ENCODE data around the gene SYTL2.
"Not testable (repeated sequence)": the region's sequence is repeated elsewhere in the genome, so short reads cannot be mapped to it uniquely, and the experiment has no call there.

SYTL2 gene

GRCh38 chr11:85848556-85848955 lies 37.6 kb upstream of the SYTL2 start:
- no peak for DNase-seq (ENCODE audit: low read depth, low spot score)
- no peaks in the 10 kb centered on the region for H3K36me3 ChIP-seq (ENCODE audit: insufficient read depth, low read length)
- H3K27ac ChIP-seq: no peak overlapping the region
- H3K9ac ChIP-seq (ENCODE audit: insufficient read length): no peak overlapping the region
- no peak overlapping the region for H3K4me3 ChIP-seq
- H3K9me3 ChIP-seq (ENCODE audit: low read depth, low read length): no peaks in the 10 kb centered on the region
- no peak for TF ChIP-seq POLR2AphosphoS5 (IDR thresholded peaks at IDR 0.05; ENCODE audit: borderline replicate concordance, low read depth, low read length)

DNA sequence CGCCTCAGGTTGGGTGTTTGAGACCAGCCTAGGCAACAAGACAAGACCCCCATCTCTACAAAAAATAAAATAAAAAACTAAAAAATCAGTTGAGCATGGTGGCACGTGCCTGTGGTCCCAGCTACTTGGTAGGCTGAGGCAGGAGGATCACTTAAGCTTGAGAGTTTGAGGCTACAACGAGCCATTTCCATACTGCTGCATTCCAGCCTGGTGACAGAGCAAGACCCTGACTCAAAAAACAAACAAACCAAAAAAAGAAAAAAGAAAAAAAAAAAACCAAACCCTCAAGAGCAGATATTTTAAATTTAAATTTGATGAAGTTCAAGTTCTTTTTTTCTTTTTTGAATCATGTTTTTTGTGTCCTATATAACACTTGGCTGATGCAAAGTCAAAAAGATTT lies 37.1 kb upstream of the SYTL2 start:
- no peak for TF ChIP-seq EZH2 (IDR thresholded peaks at IDR 0.05)
- no peak for TF ChIP-seq POLR2AphosphoS5 (IDR thresholded peaks at IDR 0.05; ENCODE audit: borderline replicate concordance, low read depth, low read length)
- no peak for TF ChIP-seq FOXP2 (optimal IDR thresholded peaks at IDR 0.05; ENCODE audit: control extremely low read depth, extremely low read length, insufficient read depth)
- Histone ChIP-seq H3K36me3 (ENCODE audit: insufficient read depth, low read length) (no peaks in the 10 kb centered on the region), H3K4me3 (no peak overlapping the region), H3K27ac (no peak overlapping the region), H3K9me3 (ENCODE audit: low read depth, low read length) (no peaks in the 10 kb centered on the region), H3K9ac (ENCODE audit: insufficient read length) (no peak overlapping the region)
- DNase-seq (ENCODE audit: low read depth, low spot score): no peak

- Histone ChIP-seq H3K4me3 (no peak overlapping the region), H3K36me3 (ENCODE audit: insufficient read depth, low read length) (no peaks in the 10 kb centered on the region), H3K27ac (no peak overlapping the region), H3K9me3 (ENCODE audit: low read depth, low read length) (no peaks in the 10 kb centered on the region), H3K9ac (ENCODE audit: insufficient read length) (no peak overlapping the region)
- DNase-seq (ENCODE audit: low read depth, low spot score): no peak
- TF ChIP-seq EZH2 (IDR thresholded peaks at IDR 0.05) (no peak), POLR2AphosphoS5 (IDR thresholded peaks at IDR 0.05; ENCODE audit: borderline replicate concordance, low read depth, low read length) (no peak), FOXP2 (optimal IDR thresholded peaks at IDR 0.05; ENCODE audit: control extremely low read depth, extremely low read length, insufficient read depth) (no peak)
These were observed 36.5 kb upstream of the SYTL2 start for GRCh38 chr11:85847436-85847835.

DNA sequence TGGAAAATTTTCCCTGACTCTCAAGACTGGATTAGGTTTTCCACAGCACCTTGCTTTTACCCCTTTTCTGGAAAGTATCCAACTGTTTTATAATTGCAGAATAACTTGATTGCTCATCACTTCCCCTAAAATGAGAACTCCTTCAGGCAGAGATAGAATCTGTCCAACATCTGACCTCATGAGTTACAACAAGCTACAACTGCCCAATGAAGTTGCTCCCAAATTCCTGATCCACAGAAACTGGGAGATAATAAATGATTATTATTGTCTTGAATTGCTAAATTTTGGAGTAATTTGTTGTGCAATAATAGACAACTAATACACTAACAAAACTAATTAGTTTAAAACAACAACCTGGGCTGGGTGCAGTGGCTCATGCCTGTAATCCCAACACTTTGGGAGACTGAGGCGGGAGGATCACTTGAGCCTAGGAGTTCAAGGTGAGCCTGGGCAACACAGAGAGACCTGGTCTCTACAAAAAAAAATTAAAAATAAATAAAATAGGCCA lies 34.2 kb upstream of the SYTL2 start:
- TF ChIP-seq EZH2 (IDR thresholded peaks at IDR 0.05): no peak
- TF ChIP-seq FOXP2 (optimal IDR thresholded peaks at IDR 0.05; ENCODE audit: control extremely low read depth, extremely low read length, insufficient read depth): no peak
- no peak for TF ChIP-seq POLR2AphosphoS5 (IDR thresholded peaks at IDR 0.05; ENCODE audit: borderline replicate concordance, low read depth, low read length)
- Histone ChIP-seq H3K36me3 (ENCODE audit: insufficient read depth, low read length) (no peaks in the 10 kb centered on the region), H3K9ac (ENCODE audit: insufficient read length) (no peak overlapping the region), H3K4me3 (no peak overlapping the region), H3K27ac (no peak overlapping the region), H3K9me3 (ENCODE audit: low read depth, low read length) (no peaks in the 10 kb centered on the region)
- no peak for DNase-seq (ENCODE audit: low read depth, low spot score)

DNA sequence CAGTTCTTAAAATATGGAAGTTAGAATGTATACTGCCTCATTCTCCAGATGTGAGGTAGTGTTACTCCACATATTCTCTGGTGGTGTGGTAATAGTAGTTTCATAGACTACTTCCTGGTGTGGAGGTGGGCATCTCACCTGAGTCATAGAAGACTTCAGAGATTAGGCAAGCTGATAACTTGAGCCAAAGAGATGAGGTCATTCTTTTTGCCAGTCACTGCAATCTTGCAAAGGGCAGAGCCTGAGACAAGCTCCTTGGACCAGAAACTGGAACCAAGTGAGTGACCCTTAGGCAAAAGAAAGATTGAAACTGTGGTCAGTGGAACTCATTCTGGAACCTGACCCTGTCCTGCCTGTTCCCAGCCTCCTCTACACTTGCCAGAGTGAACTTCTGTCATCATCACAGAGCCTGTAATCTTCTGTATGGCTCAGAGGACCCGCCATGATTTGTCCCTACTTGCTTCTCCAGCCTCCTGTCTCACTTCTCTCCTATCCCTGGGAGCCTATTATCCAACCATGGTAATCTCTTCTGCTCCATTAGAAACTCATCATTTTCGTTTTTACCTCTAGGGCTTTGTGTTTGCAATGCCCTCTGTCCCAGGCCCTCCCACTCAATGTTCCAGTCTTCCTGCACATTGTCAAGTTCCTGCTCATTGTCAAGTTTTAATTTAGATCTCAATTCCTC lies 33.6 kb upstream of the SYTL2 start:
- Histone ChIP-seq H3K27ac (no peak overlapping the region), H3K36me3 (ENCODE audit: insufficient read depth, low read length) (no peaks in the 10 kb centered on the region), H3K9me3 (ENCODE audit: low read depth, low read length) (no peaks in the 10 kb centered on the region), H3K4me3 (no peak overlapping the region), H3K9ac (ENCODE audit: insufficient read length) (no peak overlapping the region)
- TF ChIP-seq EZH2 (IDR thresholded peaks at IDR 0.05) (no peak), POLR2AphosphoS5 (IDR thresholded peaks at IDR 0.05; ENCODE audit: borderline replicate concordance, low read depth, low read length) (no peak), FOXP2 (optimal IDR thresholded peaks at IDR 0.05; ENCODE audit: control extremely low read depth, extremely low read length, insufficient read depth) (no peak)
- no peak for DNase-seq (ENCODE audit: low read depth, low spot score)

- Histone ChIP-seq H3K4me3 (no peak overlapping the region), H3K9ac (ENCODE audit: insufficient read length) (no peak overlapping the region), H3K27ac (no peak overlapping the region), H3K9me3 (ENCODE audit: low read depth, low read length) (no peaks in the 10 kb centered on the region), H3K36me3 (ENCODE audit: insufficient read depth, low read length) (no peaks in the 10 kb centered on the region)
- no peak for TF ChIP-seq POLR2AphosphoS5 (IDR thresholded peaks at IDR 0.05; ENCODE audit: borderline replicate concordance, low read depth, low read length)
- no peak for TF ChIP-seq EZH2 (IDR thresholded peaks at IDR 0.05)
- TF ChIP-seq FOXP2 (optimal IDR thresholded peaks at IDR 0.05; ENCODE audit: control extremely low read depth, extremely low read length, insufficient read depth): no peak
- DNase-seq (ENCODE audit: low read depth, low spot score): no peak
These were observed 33.0 kb upstream of the SYTL2 start for GRCh38 chr11:85843929-85844328.

GRCh38 chr11:85840932-85841331 lies 30.0 kb upstream of the SYTL2 start:
- H3K9me3 ChIP-seq (ENCODE audit: low read depth, low read length); H3K9ac ChIP-seq (ENCODE audit: insufficient read length); H3K4me3 ChIP-seq; DNase-seq (ENCODE audit: low read depth, low spot score); H3K27ac ChIP-seq; H3K36me3 ChIP-seq (ENCODE audit: insufficient read depth, low read length): not testable (repeated sequence)

DNA sequence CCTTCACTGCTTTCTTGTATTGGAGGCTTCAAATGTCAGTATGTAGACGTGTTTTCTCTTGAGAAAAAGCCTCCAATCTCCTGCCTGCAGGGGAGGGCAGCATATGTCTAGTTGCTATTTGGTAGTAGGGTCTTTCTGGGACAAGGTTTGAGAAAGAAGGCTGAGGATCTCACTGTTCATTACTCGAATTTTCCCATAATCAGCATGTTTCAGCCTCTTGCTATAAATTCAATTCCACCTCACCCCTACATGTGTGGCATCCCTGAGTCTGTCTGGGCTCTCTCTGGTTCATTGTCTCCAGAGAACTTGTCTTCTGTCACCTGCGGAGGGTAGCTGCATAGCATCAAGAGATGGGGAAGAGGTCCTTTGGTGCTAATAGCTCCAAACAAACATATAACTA lies 24.8 kb upstream of the SYTL2 start:
- H3K36me3 ChIP-seq (ENCODE audit: insufficient read depth, low read length): no peaks in the 10 kb centered on the region
- no peak overlapping the region for H3K27ac ChIP-seq
- no peak for TF ChIP-seq FOXP2 (optimal IDR thresholded peaks at IDR 0.05; ENCODE audit: control extremely low read depth, extremely low read length, insufficient read depth)
- DNase-seq (ENCODE audit: low read depth, low spot score): no peak
- no peak overlapping the region for H3K4me3 ChIP-seq
- no peak overlapping the region for H3K9ac ChIP-seq (ENCODE audit: insufficient read length)
- H3K9me3 ChIP-seq (ENCODE audit: low read depth, low read length): no peaks in the 10 kb centered on the region

- TF ChIP-seq POLR2AphosphoS5 (IDR thresholded peaks at IDR 0.05; ENCODE audit: borderline replicate concordance, low read depth, low read length): no peak
- TF ChIP-seq EZH2 (IDR thresholded peaks at IDR 0.05): no peak
- TF ChIP-seq FOXP2 (optimal IDR thresholded peaks at IDR 0.05; ENCODE audit: control extremely low read depth, extremely low read length, insufficient read depth): no peak
- Histone ChIP-seq H3K27ac (no peak overlapping the region), H3K9me3 (ENCODE audit: low read depth, low read length) (no peaks in the 10 kb centered on the region), H3K4me3 (no peak overlapping the region), H3K9ac (ENCODE audit: insufficient read length) (no peak overlapping the region), H3K36me3 (ENCODE audit: insufficient read depth, low read length) (no peaks in the 10 kb centered on the region)
- DNase-seq (ENCODE audit: low read depth, low spot score): no peak
These were observed 24.3 kb upstream of the SYTL2 start for GRCh38 chr11:85835263-85835662.
